Mesenteric fat pad (tissue), 1 donor: ENCODE measurements around the gene PHC1. TPM values are rescaled to one million over a fixed set of nuclear protein-coding genes. Genes with fewer than 3 reads are reported as not detected.

ENCODE experiments used
- total RNA-seq: library from RNA; stranded (reverse); fragmentation: NEBNext Ultra II Directional; extraction: Animal tissue kit (Norgen Biotek cat#: 25700); gene quantifications from one replicate; pipeline ENCODE4 v1.2.1, GENCODE V29; 2021
- donor health status: DM: yes; HTN: yes; CAD: no.

The PHC1 gene
- total RNA-seq, 1 donor from 2014 or later: 18.0 TPM

Other genes with a start within 250 kb of the PHC1 start
- 40.7 TPM for gene RIMKLB, start 216.5 kb upstream of the PHC1 start, total RNA-seq
- not detected for gene A2ML1, start 91.9 kb upstream of the PHC1 start, total RNA-seq
- 141 TPM for gene M6PR, start 35.1 kb downstream of the PHC1 start, total RNA-seq
- gene KLRG1, start 75.0 kb downstream of the PHC1 start, total RNA-seq: 7.7 TPM
- gene A2M, start 201.4 kb downstream of the PHC1 start, total RNA-seq: 996 TPM